IMR-90 (cell line): ENCODE data around the gene BSND. TPM values are rescaled to one million over a fixed set of nuclear protein-coding genes. Genes with fewer than 3 reads are reported as not detected.
"Not testable (repeated sequence)": the region's sequence is repeated elsewhere in the genome, so short reads cannot be mapped to it uniquely, and the experiment has no call there.

ENCODE experiments used
- ATAC-seq: fragments of 200-7000 bp; cut with Tn5 transposase; 2 replicates; pipeline ENCODE4 v1.9.1; 2020; ENCODE audit warnings: low read depth, mild to moderate bottlenecking, moderate library complexity
- BruUV-seq: library from RNA; stranded (reverse); fragments of 400-500 nt; replicated peaks from 2 replicates; lab custom pipeline; 2021; lab: Mats Ljungman, UMichigan
- CTCF ChIA-PET: fragments of 300-600 bp; formaldehyde crosslinking; extraction: SDS; loops from one replicate; lab custom pipeline; 2021; ENCODE audit warnings: antibody characterized with exemption; lab: Yijun Ruan, JAX
- POLR2A ChIA-PET: fragments of 300-600 bp; sonication (Branson Sonifier 250); formaldehyde crosslinking; loops from one replicate; lab custom pipeline; 2022; ENCODE audit warnings: antibody characterized with exemption; ENCODE audit not compliant: unreplicated experiment; lab: Charles Lee
- DNase-seq: peaks from one replicate; pipeline ENCODE4 v3.0.0; 2013
- H2AFZ ChIP-seq: replicated peaks from 2 replicates; pipeline ENCODE3; 2013; ENCODE audit warnings: low read length, mild to moderate bottlenecking; ENCODE audit not compliant: poor library complexity
- H2AK5ac ChIP-seq: 2 replicates; pipeline ENCODE4 v1.6.1; 2013; ENCODE audit warnings: low read depth, low read length, inconsistent platforms
- H2AK9ac ChIP-seq: replicated peaks from 2 replicates; pipeline ENCODE3; 2013; ENCODE audit warnings: mild to moderate bottlenecking, low read depth, low read length, moderate library complexity; ENCODE audit not compliant: poor library complexity
- H2BK120ac ChIP-seq: 2 replicates; pipeline ENCODE4 v1.6.1; 2013; ENCODE audit warnings: low read depth, low read length, inconsistent platforms
- H2BK15ac ChIP-seq: 3 replicates; pipeline ENCODE4 v1.6.1; 2013; ENCODE audit warnings: low read depth, low read length, inconsistent platforms
- H2BK20ac ChIP-seq: 2 replicates; pipeline ENCODE4 v1.6.1; 2013; ENCODE audit warnings: low read depth, mild to moderate bottlenecking, inconsistent platforms, low read length, moderate library complexity
- H2BK5ac ChIP-seq: 2 replicates; pipeline ENCODE4 v1.6.1; 2013; ENCODE audit warnings: mild to moderate bottlenecking, low read depth, low read length, inconsistent platforms; ENCODE audit not compliant: poor library complexity, severe bottlenecking
- H3K14ac ChIP-seq: replicated peaks from 2 replicates; pipeline ENCODE4 v1.6.1; 2013; ENCODE audit warnings: low read depth, low read length, inconsistent platforms
- H3K18ac ChIP-seq: 2 replicates; pipeline ENCODE4 v1.6.1; 2013; ENCODE audit warnings: low read depth, low read length, control low read depth
- H3K23ac ChIP-seq: 2 replicates; pipeline ENCODE4 v1.6.1; 2013; ENCODE audit warnings: low read depth, low read length, inconsistent platforms
- H3K27ac ChIP-seq: 2 replicates; pipeline ENCODE4 v1.5.1; 2013; ENCODE audit warnings: mild to moderate bottlenecking, control low read depth, low read length; ENCODE audit not compliant: insufficient read depth
- H3K27me3 ChIP-seq: 2 replicates; pipeline ENCODE4 v1.6.1; 2013; ENCODE audit warnings: low read length; ENCODE audit not compliant: control insufficient read depth, insufficient read depth
- H3K36me3 ChIP-seq: 2 replicates; pipeline ENCODE4 v1.6.1; 2013; ENCODE audit warnings: low read length, mixed read lengths; ENCODE audit not compliant: control insufficient read depth, insufficient read depth
- H3K4ac ChIP-seq: 2 replicates; pipeline ENCODE4 v1.6.1; 2013; ENCODE audit warnings: low read depth, low read length, inconsistent platforms
- H3K4me1 ChIP-seq: 2 replicates; pipeline ENCODE4 v1.6.1; 2013; ENCODE audit warnings: low read length, mixed read lengths; ENCODE audit not compliant: control insufficient read depth, insufficient read depth
- H3K4me2 ChIP-seq: 2 replicates; pipeline ENCODE4 v1.6.1; 2013; ENCODE audit warnings: low read depth, mild to moderate bottlenecking, control low read depth, low read length, moderate library complexity
- H3K4me3 ChIP-seq: 2 replicates; pipeline ENCODE4 v1.5.1; 2013; ENCODE audit warnings: low read depth, mild to moderate bottlenecking, control low read depth, low read length, moderate library complexity; ENCODE audit not compliant: insufficient read depth
- H3K56ac ChIP-seq: 2 replicates; pipeline ENCODE4 v1.6.1; 2013; ENCODE audit warnings: low read length, inconsistent platforms; ENCODE audit not compliant: insufficient read depth; ENCODE audit errors: extremely low read depth
- H3K79me1 ChIP-seq, 2 experiments: 2 replicates each; pipeline ENCODE4 v1.6.1; 2013; ENCODE audit warnings: low read length in 2 of 2, inconsistent platforms in 1 of 2, low read depth in 1 of 2
- H3K9ac ChIP-seq: 2 replicates; pipeline ENCODE4 v1.6.1; 2013; ENCODE audit warnings: low read depth, low read length, control low read depth
- H3K9me1 ChIP-seq: 2 replicates; pipeline ENCODE4 v1.6.1; 2013; ENCODE audit warnings: low read length, inconsistent platforms; ENCODE audit not compliant: insufficient read depth
- H3K9me3 ChIP-seq: 2 replicates; pipeline ENCODE4 v1.6.1; 2013; ENCODE audit warnings: low read length; ENCODE audit not compliant: control insufficient read depth, insufficient read depth
- H4K20me1 ChIP-seq: 2 replicates; pipeline ENCODE4 v1.6.1; 2013; ENCODE audit warnings: low read length, inconsistent platforms; ENCODE audit not compliant: insufficient read depth
- H4K5ac ChIP-seq: 2 replicates; pipeline ENCODE4 v1.6.1; 2013; ENCODE audit warnings: mild to moderate bottlenecking, low read depth, low read length, control low read depth
- H4K8ac ChIP-seq, 2 experiments: 2 replicates each; pipeline ENCODE4 v1.6.1; 2013; ENCODE audit warnings: low read depth in 2 of 2, low read length in 2 of 2, control low read depth in 1 of 2, inconsistent platforms in 1 of 2
- H4K91ac ChIP-seq: 2 replicates; pipeline ENCODE4 v1.6.1; 2013; ENCODE audit warnings: low read depth, low read length, inconsistent platforms; ENCODE audit not compliant: insufficient read depth
- CHD1 ChIP-seq: IDR thresholded peaks from 2 replicates; pipeline ENCODE4 v1.6.1; 2012; ENCODE audit warnings: low read depth, low read length, improper control_type of control experiment
- WGBS, 2 experiments: methylation state at CpG; one replicate each; pipeline versions ENCODE4 v1.1.5 to v1.1.7; 2013; ENCODE audit warnings: missing lambda C conversion rate in 2 of 2; ENCODE audit not compliant: insufficient read length in 1 of 2; ENCODE audit errors: extremely low coverage in 2 of 2; 5-methylcytosine and 5-hydroxymethylcytosine counted together
- dilution Hi-C: fragments of 300-500 bp; cut with HindIII; formaldehyde crosslinking; loops from one replicate; pipeline ENCODE4 v1.14.3; 2018; ENCODE audit warnings: low sequenced_read_pairs; ENCODE audit not compliant: unreplicated experiment
- in situ Hi-C: fragments of 300-500 bp; cut with MboI; formaldehyde crosslinking; loops from 3 replicates; pipeline ENCODE4 v1.14.3; 2019; ENCODE audit warnings: low sequenced_read_pairs, inconsistent platforms, mixed read lengths
- intact Hi-C: fragments of 100-400 bp; cut with micrococcal nuclease; formaldehyde crosslinking; loops from 2 replicates; pipeline ENCODE4 v1.10.0; 2022
- polyA plus RNA-seq, 3 experiments: library from polyadenylated mRNA; depleted of rRNA; stranded (reverse); fragments of >200 nt; gene quantifications; 2 replicates each; pipeline ENCODE4 v1.2.3, GENCODE V29; 2012; ENCODE audit warnings: low replicate concordance in 1 of 3
- total RNA-seq: library from RNA; depleted of rRNA; stranded (reverse); fragments of >200 nt; gene quantifications from 2 replicates; pipeline ENCODE4 v1.2.3, GENCODE V29; 2012
- TF ChIP-seq, protein P1 (sequence below): conservative IDR thresholded peaks from 2 replicates; pipeline ENCODE4 v1.5.1; 2012; ENCODE audit warnings: mild to moderate bottlenecking, low read depth, low read length, improper control_type of control experiment

BSND gene
- total and polyA plus RNA-seq, 2 of the 4 experiments (the other 2 are of a cell fraction), result not detected

GRCh38 chr1:55021942-55022546 lies 23.3 kb downstream of the BSND start (continued):
- TF ChIP-seq, protein P1, sequence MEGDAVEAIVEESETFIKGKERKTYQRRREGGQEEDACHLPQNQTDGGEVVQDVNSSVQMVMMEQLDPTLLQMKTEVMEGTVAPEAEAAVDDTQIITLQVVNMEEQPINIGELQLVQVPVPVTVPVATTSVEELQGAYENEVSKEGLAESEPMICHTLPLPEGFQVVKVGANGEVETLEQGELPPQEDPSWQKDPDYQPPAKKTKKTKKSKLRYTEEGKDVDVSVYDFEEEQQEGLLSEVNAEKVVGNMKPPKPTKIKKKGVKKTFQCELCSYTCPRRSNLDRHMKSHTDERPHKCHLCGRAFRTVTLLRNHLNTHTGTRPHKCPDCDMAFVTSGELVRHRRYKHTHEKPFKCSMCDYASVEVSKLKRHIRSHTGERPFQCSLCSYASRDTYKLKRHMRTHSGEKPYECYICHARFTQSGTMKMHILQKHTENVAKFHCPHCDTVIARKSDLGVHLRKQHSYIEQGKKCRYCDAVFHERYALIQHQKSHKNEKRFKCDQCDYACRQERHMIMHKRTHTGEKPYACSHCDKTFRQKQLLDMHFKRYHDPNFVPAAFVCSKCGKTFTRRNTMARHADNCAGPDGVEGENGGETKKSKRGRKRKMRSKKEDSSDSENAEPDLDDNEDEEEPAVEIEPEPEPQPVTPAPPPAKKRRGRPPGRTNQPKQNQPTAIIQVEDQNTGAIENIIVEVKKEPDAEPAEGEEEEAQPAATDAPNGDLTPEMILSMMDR, result peak; percentile 97
- no peak for TF ChIP-seq CHD1

GRCh38 chr1:55024163-55024562 lies 25.4 kb downstream of the BSND start:
- H2BK15ac ChIP-seq, DNase-seq, CTCF ChIA-PET, H3K27ac ChIP-seq, BruUV-seq, H4K20me1 ChIP-seq, H3K18ac ChIP-seq, dilution Hi-C loops, H3K9me1 ChIP-seq, H2BK20ac ChIP-seq, H3K9me3 ChIP-seq, H2AK9ac ChIP-seq, H2BK5ac ChIP-seq, H3K4me3 ChIP-seq, H2AFZ ChIP-seq, H4K8ac ChIP-seq, H2AK5ac ChIP-seq, POLR2A ChIA-PET, in situ Hi-C loops, H3K56ac ChIP-seq, H3K79me1 ChIP-seq, H3K23ac ChIP-seq, H3K4me2 ChIP-seq, H2BK120ac ChIP-seq, intact Hi-C loops, H3K36me3 ChIP-seq, H3K4me1 ChIP-seq, H3K14ac ChIP-seq, H3K9ac ChIP-seq, H4K91ac ChIP-seq, H3K4ac ChIP-seq, H4K5ac ChIP-seq, ATAC-seq: not testable (repeated sequence)
- WGBS, 2 experiments, result no CpG with 5 or more reads among the region's 10 CpGs
- H3K27me3 ChIP-seq, result peaks cover 20% of the 10 kb centered on the region

DNA sequence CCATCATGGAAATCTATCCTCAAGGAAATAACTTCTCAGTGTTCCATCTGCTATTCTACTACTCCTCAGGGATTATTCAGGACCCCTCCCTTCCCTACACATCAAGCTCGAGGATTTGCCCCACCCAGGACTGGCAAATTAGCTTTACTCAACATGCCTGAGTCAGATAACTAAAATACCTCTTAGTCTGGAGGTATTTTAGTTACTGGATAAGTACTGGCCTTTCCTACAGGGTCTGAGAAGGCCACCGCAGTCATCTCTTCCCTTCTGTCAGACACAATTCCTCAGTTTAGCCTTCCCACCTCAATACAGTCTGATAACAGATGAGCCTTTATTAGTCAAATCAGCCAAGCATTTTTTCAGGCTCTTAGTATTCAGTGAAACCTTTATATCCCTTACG lies 27.9 kb downstream of the BSND start:
- POLR2A ChIA-PET, H2BK120ac ChIP-seq, H3K14ac ChIP-seq, ATAC-seq, H2AK5ac ChIP-seq, H4K20me1 ChIP-seq, H2AFZ ChIP-seq, CTCF ChIA-PET, H3K23ac ChIP-seq, H2AK9ac ChIP-seq, H2BK15ac ChIP-seq, dilution Hi-C loops, H3K79me1 ChIP-seq, H4K5ac ChIP-seq, in situ Hi-C loops, H3K9me3 ChIP-seq, H4K8ac ChIP-seq, H3K9ac ChIP-seq, H3K4me3 ChIP-seq, H3K4ac ChIP-seq, H3K56ac ChIP-seq, intact Hi-C loops, H3K4me2 ChIP-seq, H2BK20ac ChIP-seq, BruUV-seq, H3K9me1 ChIP-seq, H3K4me1 ChIP-seq, H3K36me3 ChIP-seq, DNase-seq, H3K27ac ChIP-seq, H2BK5ac ChIP-seq, H3K18ac ChIP-seq, H4K91ac ChIP-seq: not testable (repeated sequence)
- H3K27me3 ChIP-seq, result peaks cover 20% of the 10 kb centered on the region
- WGBS, 2 experiments, result no CpG with 5 or more reads among the region's 3 CpGs
